ENCODE results near the gene OR13C3.
A peak's percentile ranks its signal among the peaks of the same experiment; 100 is the strongest.
"Not testable (repeated sequence)": the region's sequence is repeated elsewhere in the genome, so short reads cannot be mapped to it uniquely, and the experiment has no call there.

Gene OR13C3

GRCh38 chr9:104536756-104537155 lies at the start of gene OR13C3:
TSS of gene OR13C3 (minus strand) at chr9:104536856. CDS start at chr9:104536723, 133 bp downstream.
- DNase-seq, result no peak

GRCh38 chr9:104580562-104580961 lies 43.9 kb upstream of the OR13C3 start:
- DNase-seq, result no peak

- no peak for DNase-seq
These were observed 40.6 kb upstream of the OR13C3 start for GRCh38 chr9:104577263-104577662.

DNA sequence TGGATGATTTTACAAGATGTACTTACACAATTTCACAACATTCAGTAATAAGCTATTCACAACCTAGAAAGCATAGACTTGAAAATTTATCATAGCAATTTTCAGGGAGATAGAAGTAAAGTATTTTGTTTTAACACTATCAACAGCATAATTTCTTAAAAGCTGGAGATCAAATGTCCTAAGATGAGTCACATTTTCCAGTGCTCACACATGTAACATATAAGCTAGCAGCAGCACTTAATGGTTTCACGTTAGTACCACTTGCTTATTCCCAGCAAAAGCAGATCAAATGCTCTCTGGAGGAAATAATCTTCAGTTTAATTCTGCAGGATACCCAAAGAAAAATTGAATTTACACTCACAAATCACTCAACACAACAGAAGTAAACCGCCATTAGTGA lies 38.8 kb upstream of the OR13C3 start:
- DNase-seq, result no peak

DNA sequence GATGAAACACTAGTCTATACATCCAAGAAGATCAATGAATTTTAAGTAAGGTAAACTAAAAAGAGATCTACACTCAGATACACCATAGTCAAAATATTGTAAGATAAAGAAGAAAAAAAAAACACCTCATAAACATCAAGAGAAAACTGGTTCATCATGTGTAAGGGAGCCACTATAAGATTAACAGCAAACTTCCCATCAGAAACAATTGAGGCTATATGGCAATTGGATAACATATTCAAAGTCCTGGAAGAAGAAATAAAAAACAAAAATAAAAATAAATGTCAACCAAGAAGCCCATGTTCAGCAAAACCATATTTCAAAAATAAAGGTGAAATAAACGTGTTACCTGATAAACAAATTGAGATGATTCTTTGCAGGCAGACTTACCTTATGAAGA lies 36.0 kb upstream of the OR13C3 start:
- no peak for DNase-seq

GRCh38 chr9:104568868-104569267 lies 32.2 kb upstream of the OR13C3 start, which contains the start of gene OR13C8:
TSS of gene OR13C8 (plus strand) at chr9:104569168. CDS start at chr9:104569168, 0 bp downstream.
- no peak for DNase-seq

DNA sequence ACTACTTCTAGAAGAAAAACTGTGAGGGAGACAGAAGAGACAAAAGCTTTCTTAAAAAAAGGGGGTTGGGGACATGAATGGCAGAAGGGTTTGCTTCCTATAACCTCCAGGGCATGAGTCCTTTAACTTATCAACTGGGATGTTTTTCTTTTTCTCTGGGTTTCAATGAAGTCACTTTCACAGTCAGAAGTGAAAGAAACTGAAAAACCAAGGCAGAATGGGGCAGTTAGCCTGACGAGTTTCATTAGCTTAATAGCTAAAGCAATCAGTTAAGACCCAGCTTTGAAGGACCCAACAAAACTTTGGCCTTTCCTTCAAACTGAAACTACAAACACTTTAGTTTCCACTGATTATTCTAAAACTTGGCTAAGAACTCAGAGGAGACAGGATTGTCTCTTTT lies 27.7 kb upstream of the OR13C3 start:
- no peak for DNase-seq

DNA sequence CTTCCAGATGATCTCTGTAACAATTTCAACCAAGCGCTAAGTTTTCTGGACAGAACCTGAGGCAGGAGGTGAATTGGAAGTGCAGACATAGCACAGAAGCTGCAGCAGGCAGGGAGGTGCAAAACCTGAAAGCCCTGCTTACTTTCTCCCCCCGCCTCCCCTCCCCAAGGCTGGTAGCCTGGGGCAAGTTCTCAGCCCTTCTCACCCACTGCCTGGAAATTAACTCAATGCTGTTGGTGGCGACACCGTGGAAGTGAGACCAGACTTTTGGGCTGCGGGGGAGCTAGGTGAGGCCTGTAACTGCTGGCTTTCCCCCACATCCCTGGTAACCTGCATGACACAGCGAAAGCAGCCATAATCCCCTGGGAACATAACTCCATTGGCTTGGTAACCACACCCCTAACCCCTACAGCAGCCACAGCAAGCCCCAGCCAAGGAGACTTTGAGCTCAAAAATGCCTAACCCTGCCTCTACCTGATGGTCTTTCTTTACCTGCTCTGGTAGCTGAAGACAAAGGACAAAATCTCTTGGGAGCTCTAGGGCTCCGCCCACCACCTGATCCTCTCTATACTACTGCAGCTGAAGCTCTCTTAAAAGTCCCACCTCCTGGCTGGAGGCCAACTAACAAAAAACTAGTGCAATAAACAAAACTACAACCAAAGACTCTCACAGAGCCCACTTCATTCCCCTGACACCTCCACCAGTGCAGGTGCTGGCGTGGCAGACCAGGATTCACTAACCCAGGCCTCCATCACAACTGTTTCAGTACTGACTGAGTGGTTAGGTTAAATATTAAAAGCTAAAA lies 20.4 kb upstream of the OR13C3 start:
- no peak for DNase-seq

- DNase-seq, result no peak
These were observed 18.9 kb upstream of the OR13C3 start for GRCh38 chr9:104555521-104555920.

DNA sequence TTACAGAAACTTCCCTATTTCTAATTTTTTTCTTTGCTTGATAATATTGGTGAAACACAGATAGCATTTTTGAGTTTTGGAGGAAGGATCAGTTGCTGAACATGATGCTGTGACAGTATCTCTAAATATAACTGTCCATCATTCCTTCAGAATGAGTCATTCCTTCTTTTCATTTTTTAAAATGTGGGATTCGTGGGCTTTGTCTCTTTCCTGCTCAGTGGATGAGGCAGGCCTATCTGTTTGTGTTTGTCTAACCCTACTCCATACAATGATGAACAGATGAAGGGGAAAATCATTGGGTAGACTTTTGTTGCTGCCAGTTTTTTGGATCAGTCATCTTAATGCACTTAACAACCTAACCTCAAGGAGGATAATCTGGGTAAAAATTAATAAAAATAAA lies 16.6 kb upstream of the OR13C3 start:
- no peak for DNase-seq

GRCh38 chr9:104544644-104545043 lies 8.0 kb upstream of the OR13C3 start:
- DNase-seq, result no peak

DNA sequence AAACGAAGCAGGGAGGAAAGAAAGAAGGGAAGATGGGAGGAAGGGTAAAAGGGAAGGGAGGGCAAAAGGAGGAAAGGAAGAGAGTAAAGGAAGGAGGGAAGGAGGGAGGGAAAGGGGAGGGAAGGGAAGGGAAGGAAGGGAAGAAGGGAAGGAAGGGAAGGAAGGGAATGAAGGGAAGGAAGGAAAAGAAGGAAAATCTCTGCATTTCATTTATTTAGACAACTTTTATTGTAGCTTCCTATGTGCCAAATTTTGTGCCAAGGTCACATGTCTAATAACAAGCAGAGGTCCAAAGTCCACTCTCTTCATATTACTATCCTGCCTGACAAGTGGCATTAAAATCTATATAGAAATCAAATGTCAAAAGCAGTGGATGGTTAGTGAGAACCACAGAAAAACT lies 2.6 kb upstream of the OR13C3 start:
- no peak for DNase-seq

DNA sequence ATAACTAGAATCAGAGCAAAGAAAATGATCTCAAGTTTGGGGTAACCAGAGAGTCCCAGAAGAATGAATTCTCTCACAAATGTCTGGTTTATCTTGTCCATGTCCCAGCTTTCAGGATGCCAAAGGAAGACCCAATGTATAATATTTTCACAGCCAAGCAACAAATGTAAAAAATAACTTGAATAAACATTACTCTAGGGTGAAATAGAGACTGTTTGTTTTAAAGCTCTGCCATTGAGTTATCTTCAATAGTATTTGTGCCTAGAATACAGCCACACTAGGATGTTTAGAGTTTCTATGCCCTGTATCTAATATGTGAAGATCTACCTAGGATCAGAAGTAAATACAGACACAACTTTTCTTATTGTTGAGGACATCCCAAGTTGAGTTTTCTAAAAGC lies 9.5 kb downstream of the OR13C3 start, which contains the start of gene OR13C4:
OR13C4 (minus strand) TSS at position 101 of the 400 bp plus-strand sequence; CDS start at position 101, 0 bp downstream.
- DNase-seq, result no peak

DNA sequence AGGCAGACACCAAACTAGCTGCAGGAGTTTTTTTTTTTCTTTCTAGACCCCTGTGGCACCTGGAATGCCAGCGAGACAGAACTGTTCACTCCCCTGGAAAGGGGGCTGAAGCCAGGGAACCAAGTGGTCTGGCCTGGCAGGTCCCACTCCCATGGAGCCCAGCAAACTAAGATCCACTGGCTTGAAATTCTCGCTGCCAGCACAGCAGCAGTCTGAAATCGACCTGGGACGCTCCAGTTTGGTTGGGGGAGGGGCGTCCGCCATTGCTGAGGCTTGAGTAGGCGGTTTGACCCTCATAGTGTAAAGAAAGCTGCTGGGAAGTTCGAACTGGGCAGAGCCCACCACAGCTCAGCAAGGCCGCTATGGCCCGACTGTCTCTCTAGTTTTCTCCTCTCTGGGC lies 16.4 kb downstream of the OR13C3 start:
- not testable (repeated sequence) for DNase-seq

GRCh38 chr9:104514901-104515300 lies 21.8 kb downstream of the OR13C3 start:
- no peak for DNase-seq

GRCh38 chr9:104506565-104506964 lies 30.1 kb downstream of the OR13C3 start:
- no peak for DNase-seq

GRCh38 chr9:104503963-104504362 lies 32.7 kb downstream of the OR13C3 start, which contains the start of gene OR13F1:
TSS of gene OR13F1 (plus strand) at chr9:104504263. CDS start at chr9:104504263, 0 bp downstream.
- DNase-seq, result no peak

DNA sequence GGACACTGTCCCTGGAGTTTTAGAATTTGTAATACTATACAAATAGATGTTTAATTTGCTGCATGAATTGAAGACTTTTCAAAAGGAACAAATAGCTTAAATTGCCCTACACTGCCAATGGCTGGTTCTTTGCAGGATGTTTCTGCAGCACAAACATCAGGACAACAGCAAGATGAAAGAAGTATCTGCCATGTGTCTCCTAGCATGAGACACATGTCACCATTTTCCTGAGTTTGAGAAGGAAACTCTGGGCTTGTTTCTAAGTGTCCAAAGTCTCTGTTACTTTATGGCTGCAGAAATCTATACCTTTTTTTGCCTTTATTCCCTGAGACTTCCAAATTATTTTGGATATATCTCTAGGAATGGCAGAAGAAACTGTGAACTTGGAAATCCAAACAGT lies 33.2 kb downstream of the OR13C3 start:
- no peak for DNase-seq

GRCh38 chr9:104494808-104495207 lies 41.8 kb downstream of the OR13C3 start:
- DNase-seq, result peak; percentile 34
